Gastroesophageal sphincter (tissue), 4 donors: ENCODE measurements around the gene TDRD9. TPM values are rescaled to one million over a fixed set of nuclear protein-coding genes. Genes with fewer than 3 reads are reported as not detected.
A peak's percentile ranks its signal among the peaks of the same experiment; 100 is the strongest.
"Not testable (repeated sequence)": the region's sequence is repeated elsewhere in the genome, so short reads cannot be mapped to it uniquely, and the experiment has no call there.

Experiments
- ATAC-seq: fragments of 150-250 bp; one replicate; pipeline ENCODE4 v1.9.1; 2016; ENCODE audit warnings: mild to moderate bottlenecking, moderate library complexity
- H3K27ac ChIP-seq, 4 donors: fragments of 200-600 bp; sonication (generic) in 3 of 4; 1 replicate in 3 of 4; 2 replicates in 1 of 4; pipeline ENCODE4 v1.5.1; 2016 to 2019
- H3K27me3 ChIP-seq: fragments of 200-600 bp; sonication (generic); one replicate; pipeline ENCODE4 v1.5.1; 2019
- H3K36me3 ChIP-seq, 2 donors: fragments of 200-600 bp; sonication (generic); one replicate each; pipeline ENCODE4 v1.5.1; 2019; ENCODE audit warnings: control low read depth in 1 of 2
- H3K4me1 ChIP-seq, 3 donors: fragments of 200-600 bp; sonication (generic); 1 replicate in 2 of 3; 2 replicates in 1 of 3; pipeline ENCODE4 v1.5.1; 2016 to 2019; ENCODE audit warnings: control low read depth in 2 of 3
- H3K4me3 ChIP-seq, 2 donors: fragments of 200-600 bp; sonication (generic); one replicate each; pipeline ENCODE4 v1.5.1; 2019; ENCODE audit warnings: mild to moderate bottlenecking in 1 of 2, moderate library complexity in 1 of 2
- H3K9me3 ChIP-seq, 3 donors: fragments of 200-600 bp; sonication (generic); one replicate each; pipeline ENCODE4 v1.5.1; 2017 to 2019; ENCODE audit warnings: control low read depth in 2 of 3
- CTCF ChIP-seq, 4 experiments: fragments of 200-600 bp in 2 of 4; fragments of 450-650 bp in 2 of 4; sonication (generic) in 1 of 4; IDR thresholded peaks; one replicate each; pipeline ENCODE4 v1.5.1; 2017 to 2019; ENCODE audit warnings: antibody characterized with exemption in 4 of 4, mild to moderate bottlenecking in 2 of 4, moderate library complexity in 2 of 4
- EP300 ChIP-seq: sonication (generic); formaldehyde crosslinking; IDR thresholded peaks from one replicate; pipeline ENCODE4 v1.6.1; 2017; ENCODE audit warnings: antibody characterized with exemption, mild to moderate bottlenecking
- POLR2A ChIP-seq, 2 donors: fragments of 450-650 bp; IDR thresholded peaks; one replicate each; pipeline ENCODE4 v1.6.1; 2017; ENCODE audit warnings: antibody characterized with exemption in 2 of 2, mild to moderate bottlenecking in 2 of 2, moderate library complexity in 1 of 2
- POLR2AphosphoS5 ChIP-seq: sonication (generic); formaldehyde crosslinking; IDR thresholded peaks from one replicate; pipeline ENCODE4 v1.6.1; 2017; ENCODE audit warnings: antibody characterized with exemption
- WGBS, 2 donors: methylation state at CpG; one replicate each; pipeline ENCODE4 v1.1.5; 2018; ENCODE audit warnings: low coverage in 1 of 2; 5-methylcytosine and 5-hydroxymethylcytosine counted together
- total RNA-seq, 4 donors: library from RNA; depleted of rRNA; stranded (reverse); fragments of >200 nt; gene quantifications; one replicate each; pipeline ENCODE4 v1.1.0, GENCODE V29; 2016

TDRD9 gene
- total RNA-seq, 4 donors from 2014 or later: 1.6 to 5.4 (median 2.3) TPM

DNA sequence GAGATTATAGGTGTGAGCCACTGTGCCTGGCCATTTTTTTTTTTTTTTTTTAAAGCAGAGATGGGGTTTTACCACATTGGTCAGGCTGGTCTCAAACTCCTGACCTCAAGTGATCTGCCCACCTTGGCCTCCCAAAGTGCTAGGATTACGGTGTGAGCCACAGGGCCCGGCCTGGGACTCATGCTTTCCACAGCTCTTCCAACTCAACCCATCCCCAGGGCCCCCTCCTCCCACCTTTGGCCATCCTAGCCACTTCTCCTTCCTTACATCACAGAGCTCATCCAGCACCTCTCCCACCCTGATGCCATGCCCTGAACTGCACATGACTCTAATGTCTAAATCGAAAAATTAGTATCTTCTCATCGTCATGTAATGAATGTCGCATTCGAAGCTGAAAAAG is 12.6 kb upstream of the TDRD9 start:
- H3K36me3 ChIP-seq: peaks cover 0 to 68% of the 10 kb centered on the region in 2 donors
- TF ChIP-seq POLR2AphosphoS5 (no peak), POLR2A (IDR thresholded peaks at IDR 0.05) (no peak), EP300 (no peak), CTCF (IDR thresholded peaks at IDR 0.05) (no peak)
- 90 to 100% methylated on average over 2 to 6 of the region's 6 CpGs for WGBS, 2 donors
- peaks cover 0 to 54% (median 13%) of the 10 kb centered on the region in 3 donors for H3K4me1 ChIP-seq
- no peak overlapping the region for H3K27ac ChIP-seq
- no peaks in the 10 kb centered on the region for H3K27me3 ChIP-seq
- H3K4me3 ChIP-seq: no peak overlapping the region
- no peaks in the 10 kb centered on the region for H3K9me3 ChIP-seq
- no peak for ATAC-seq

DNA sequence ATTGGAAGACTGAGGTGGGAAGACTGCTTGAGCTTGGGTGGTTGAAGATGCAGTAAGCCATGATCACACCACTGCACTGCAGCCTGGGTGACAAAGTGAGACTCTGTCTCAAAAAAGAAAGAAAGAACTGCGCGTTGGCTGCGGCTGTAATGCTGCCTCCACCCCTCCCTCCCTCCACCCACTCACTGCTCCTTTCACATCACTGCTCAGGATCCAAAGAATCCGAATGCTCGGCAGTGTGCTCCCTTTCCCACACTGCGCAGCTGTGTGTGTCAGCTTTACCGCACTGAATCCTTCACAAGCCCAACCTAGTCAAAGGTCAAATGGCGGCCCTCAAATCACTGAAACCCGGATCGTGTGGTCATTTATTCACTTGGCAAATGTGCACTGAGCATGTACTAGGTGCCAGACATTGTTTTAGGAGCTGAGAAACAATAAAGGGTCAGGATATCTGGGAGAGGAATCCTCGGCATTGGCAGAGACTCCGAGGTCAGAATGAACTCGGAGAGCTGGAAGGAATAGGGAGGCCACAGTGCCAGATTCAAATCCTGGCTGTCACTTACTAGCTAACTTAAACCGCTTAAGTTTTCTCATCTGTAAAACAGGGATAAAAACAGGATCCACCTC is 11.5 kb upstream of the TDRD9 start:
- peaks cover 0 to 57% of the 10 kb centered on the region in 2 donors for H3K36me3 ChIP-seq
- H3K4me3 ChIP-seq: no peak overlapping the region
- H3K9me3 ChIP-seq: no peaks in the 10 kb centered on the region
- TF ChIP-seq POLR2A (IDR thresholded peaks at IDR 0.05) (no peak), CTCF (IDR thresholded peaks at IDR 0.05) (no peak), EP300 (no peak), POLR2AphosphoS5 (no peak)
- WGBS, 2 donors: 58 to 61% methylated on average over 5 to 11 of the region's 14 CpGs
- peak overlapping the region in 1 of 4 donors; percentile 31 for H3K27ac ChIP-seq
- ATAC-seq: no peak
- peaks cover 0 to 55% (median 14%) of the 10 kb centered on the region in 3 donors for H3K4me1 ChIP-seq
- no peaks in the 10 kb centered on the region for H3K27me3 ChIP-seq

DNA sequence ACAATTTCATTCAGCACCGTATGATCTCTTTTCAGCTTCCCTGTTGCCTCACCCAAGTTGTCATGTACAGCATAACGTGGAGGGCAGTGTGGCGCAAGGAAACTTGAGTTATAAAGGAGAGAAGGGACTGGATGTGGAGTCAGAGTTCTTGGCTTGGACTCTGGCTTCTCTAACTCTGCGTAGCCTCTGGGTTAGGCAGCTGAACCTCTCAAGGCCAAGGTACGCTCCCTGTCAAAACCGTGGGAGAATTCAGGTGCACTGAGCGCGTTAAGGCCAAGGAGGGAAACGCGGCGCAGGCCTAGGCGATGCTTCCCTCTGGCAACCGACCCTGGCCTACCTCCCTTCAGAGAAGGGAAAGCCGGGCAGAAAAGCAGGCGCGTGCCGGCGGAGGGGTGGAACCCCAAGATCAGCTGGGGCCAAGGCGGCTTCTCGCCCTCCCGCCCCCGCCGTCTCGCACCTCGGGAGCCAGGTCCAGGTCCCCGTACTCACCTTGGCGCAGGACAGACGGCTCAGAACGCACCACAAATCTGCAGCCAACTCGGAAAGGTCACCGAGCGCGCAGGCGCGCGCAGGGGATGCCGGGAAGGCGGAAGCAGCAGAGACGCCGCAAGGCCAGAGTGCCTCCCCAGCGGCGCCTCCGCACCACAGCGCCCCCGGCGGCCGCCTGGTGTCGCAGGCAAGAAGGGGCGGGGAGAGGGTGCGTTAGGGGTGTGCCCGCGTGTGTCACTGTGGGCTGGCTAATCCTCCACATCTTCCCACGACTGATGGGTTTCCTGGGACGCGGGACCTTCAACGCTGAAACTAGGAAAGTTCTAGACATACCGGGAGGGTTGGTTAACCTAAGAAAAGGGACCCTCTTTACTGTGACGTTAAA is 7.0 kb upstream of the TDRD9 start:
- H3K27ac ChIP-seq: peak overlapping the region; percentile 54 to 91 (median 88)
- peak overlapping the region; percentile 74 to 90 for H3K4me3 ChIP-seq
- peaks cover 21% of the 10 kb centered on the region for H3K27me3 ChIP-seq
- 0 to 1% methylated on average over 1 to 16 of the region's 58 CpGs for WGBS, 2 donors
- H3K9me3 ChIP-seq: no peaks in the 10 kb centered on the region
- ATAC-seq: peak; percentile 98
- H3K4me1 ChIP-seq: peaks cover 0 to 51% (median 14%) of the 10 kb centered on the region in 3 donors
- peak; percentile 80 for TF ChIP-seq POLR2AphosphoS5
- TF ChIP-seq CTCF (IDR thresholded peaks at IDR 0.05): peak; percentile 91 to 99 (median 94)
- TF ChIP-seq EP300: no peak
- TF ChIP-seq POLR2A (IDR thresholded peaks at IDR 0.05): peak; percentile 48 to 55
- H3K36me3 ChIP-seq: peaks cover 0 to 16% of the 10 kb centered on the region in 2 donors

DNA sequence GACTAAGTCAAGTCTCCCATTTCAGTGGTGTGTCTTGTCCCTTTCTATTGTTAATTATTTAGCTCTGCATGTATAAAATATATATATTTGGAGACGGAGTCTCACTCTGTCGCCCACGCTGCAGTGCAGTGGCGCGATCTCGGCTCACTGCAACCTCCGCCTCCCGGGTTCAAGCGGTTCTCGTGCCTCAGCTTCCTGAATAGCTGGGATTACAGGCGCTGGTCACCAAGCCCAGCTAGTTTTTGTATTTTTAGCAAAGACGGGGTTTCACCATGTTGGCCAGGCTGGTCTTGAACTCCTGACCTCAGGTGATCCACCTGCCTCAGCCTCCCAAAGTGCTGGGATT is 6.4 kb upstream of the TDRD9 start:
- ATAC-seq, H3K9me3 ChIP-seq, H3K27ac ChIP-seq: not testable (repeated sequence)
- peaks cover 0 to 12% of the 10 kb centered on the region in 2 donors for H3K36me3 ChIP-seq
- peaks cover 21% of the 10 kb centered on the region for H3K27me3 ChIP-seq
- H3K4me1 ChIP-seq: peaks cover 0 to 45% (median 14%) of the 10 kb centered on the region in 3 donors
- peak overlapping the region in 1 of 2 donors; percentile 74 for H3K4me3 ChIP-seq
- 48% methylated on average over 6 of the region's 12 CpGs; no CpG with 5 or more reads in 1 of the 2 donors for WGBS, 2 donors

- ATAC-seq: no peak
- TF ChIP-seq CTCF (IDR thresholded peaks at IDR 0.05): no peak
- no peak for TF ChIP-seq EP300
- TF ChIP-seq POLR2A (IDR thresholded peaks at IDR 0.05): no peak
- no peak for TF ChIP-seq POLR2AphosphoS5
- Histone ChIP-seq H3K36me3 (no peaks in the 10 kb centered on the region), H3K4me3 (no peak overlapping the region), H3K4me1 (peaks cover 0 to 26% (median 14%) of the 10 kb centered on the region in 3 donors), H3K9me3 (no peaks in the 10 kb centered on the region), H3K27me3 (peaks cover 37% of the 10 kb centered on the region), H3K27ac (no peak overlapping the region)
- 8 to 22% methylated on average over 4 to 6 of the region's 6 CpGs for WGBS, 2 donors
These were observed 4.4 kb upstream of the TDRD9 start for GRCh38 chr14:103923863-103924262.
